ENCODE data around the gene PRRT1B. TPM values are rescaled to one million over a fixed set of nuclear protein-coding genes. Genes with fewer than 3 reads are reported as not detected.
A peak's percentile ranks its signal among the peaks of the same experiment; 100 is the strongest.

The PRRT1B gene
- total and polyA plus RNA-seq, 9 of the 15 experiments (the other 6 are each of a cell fraction or from before 2014, with no cell fraction given): not detected

GRCh38 chr9:131522257-131523085, 22.9 kb upstream of the PRRT1B start:
- ChIA-PET POLR2A (interaction anchor here (0.5 to 0.6 kb wide), 6 partner anchors 13 to 416 kb away, joined by 3 to 4 read pairs (median 3); no protein-coding TSS in a partner anchor), CTCF (ENCODE audit: low intra/inter-chr PET ratio) (no interaction called here)
- Histone ChIP-seq H3K27ac (ENCODE audit: extremely low read depth, low read depth, low read length) (no peak overlapping the region), H3K36me3 (ENCODE audit: control insufficient read depth, insufficient read depth, low read length) (peaks cover 93% of the 10 kb centered on the region; the same call in 2 of the 3 replicates), H4K20me1 (replicated peaks; ENCODE audit: control insufficient read depth, insufficient read depth, low read length) (no peaks in the 10 kb centered on the region; the same call in 1 of the 2 replicates), H3K4me2 (ENCODE audit: insufficient read depth, low read length) (no peak overlapping the region), H3K4me3 (no peak overlapping the region), H3K9ac (ENCODE audit: insufficient read depth in 1 of 2, low read depth in 2 of 2, low read length in 2 of 2) (0 out of 4 replicates have a peak overlapping the region, but pooled peaks of 1 of the 2 experiments have one; percentile 4), H3K9me1 (ENCODE audit: control insufficient read depth, insufficient read depth, low read length) (no peaks in the 10 kb centered on the region), H3K4me1 (replicated peaks in 1 of 2; ENCODE audit: control insufficient read depth in 2 of 2, insufficient read depth in 2 of 2, low read length in 2 of 2) (peaks cover 0 to 20% of the 10 kb centered on the region in 2 experiments; a peak in 1 of 5 replicates), H3K27me3 (ENCODE audit: control insufficient read depth in 2 of 2, insufficient read depth in 2 of 2, low read length in 2 of 2) (no peaks in the 10 kb centered on the region), H2AFZ (ENCODE audit: low read depth, low read length) (no peak overlapping the region), H3K9me3 (replicated peaks; ENCODE audit: control insufficient read depth, insufficient read depth, low read depth, low read length) (no peaks in the 10 kb centered on the region), H3K79me2 (ENCODE audit: control insufficient read depth, insufficient read depth, low read length) (no peaks in the 10 kb centered on the region)
- no peak for TF ChIP-seq FOXM1 (IDR thresholded peaks at IDR 0.05; ENCODE audit: low read depth)
- TF ChIP-seq FOXM1 (CRISPR knock-in tag; IDR thresholded peaks at IDR 0.05; ENCODE audit: low read depth): no peak
- TF ChIP-seq ZNF217 (CRISPR knock-in tag; IDR thresholded peaks at IDR 0.05): no peak
- TF ChIP-seq RBFOX2 (IDR thresholded peaks at IDR 0.05; ENCODE audit: low read depth, low read length): peak; percentile 41
- TF ChIP-seq CHD7 (IDR thresholded peaks at IDR 0.05; ENCODE audit: low read depth, low read length): no peak
- TF ChIP-seq POLR2G (IDR thresholded peaks at IDR 0.05; ENCODE audit: low read depth, low read length): peak; percentile 25; the same call in 1 of the 2 replicates
- ATAC-seq (no peak), FAIRE-seq (no peak), DNase-seq (ENCODE audit: extremely low read depth in 1 of 4, low spot score in 3 of 4) (no peak)
- WGBS (ENCODE audit: insufficient coverage, low coverage, missing lambda C conversion rate): 92% methylated on average over 21 of the region's 29 CpGs
- in situ Hi-C loops (cut with MboI) (no loop called here), intact Hi-C loops (cut with micrococcal nuclease) (no loop called here)
- BruUV-seq (replicated peaks): no TSS peak
